Measurements from ENCODE around the gene CFAP69. TPM values are rescaled to one million over a fixed set of nuclear protein-coding genes. Genes with fewer than 3 reads are reported as not detected.

Gene CFAP69
- total RNA-seq, 1 experiment from 2014 or later: 4.1 TPM

GRCh38 chr7:90239050-90239449, 5.9 kb upstream of the CFAP69 start (continued):
- TF ChIP-seq, protein P1, sequence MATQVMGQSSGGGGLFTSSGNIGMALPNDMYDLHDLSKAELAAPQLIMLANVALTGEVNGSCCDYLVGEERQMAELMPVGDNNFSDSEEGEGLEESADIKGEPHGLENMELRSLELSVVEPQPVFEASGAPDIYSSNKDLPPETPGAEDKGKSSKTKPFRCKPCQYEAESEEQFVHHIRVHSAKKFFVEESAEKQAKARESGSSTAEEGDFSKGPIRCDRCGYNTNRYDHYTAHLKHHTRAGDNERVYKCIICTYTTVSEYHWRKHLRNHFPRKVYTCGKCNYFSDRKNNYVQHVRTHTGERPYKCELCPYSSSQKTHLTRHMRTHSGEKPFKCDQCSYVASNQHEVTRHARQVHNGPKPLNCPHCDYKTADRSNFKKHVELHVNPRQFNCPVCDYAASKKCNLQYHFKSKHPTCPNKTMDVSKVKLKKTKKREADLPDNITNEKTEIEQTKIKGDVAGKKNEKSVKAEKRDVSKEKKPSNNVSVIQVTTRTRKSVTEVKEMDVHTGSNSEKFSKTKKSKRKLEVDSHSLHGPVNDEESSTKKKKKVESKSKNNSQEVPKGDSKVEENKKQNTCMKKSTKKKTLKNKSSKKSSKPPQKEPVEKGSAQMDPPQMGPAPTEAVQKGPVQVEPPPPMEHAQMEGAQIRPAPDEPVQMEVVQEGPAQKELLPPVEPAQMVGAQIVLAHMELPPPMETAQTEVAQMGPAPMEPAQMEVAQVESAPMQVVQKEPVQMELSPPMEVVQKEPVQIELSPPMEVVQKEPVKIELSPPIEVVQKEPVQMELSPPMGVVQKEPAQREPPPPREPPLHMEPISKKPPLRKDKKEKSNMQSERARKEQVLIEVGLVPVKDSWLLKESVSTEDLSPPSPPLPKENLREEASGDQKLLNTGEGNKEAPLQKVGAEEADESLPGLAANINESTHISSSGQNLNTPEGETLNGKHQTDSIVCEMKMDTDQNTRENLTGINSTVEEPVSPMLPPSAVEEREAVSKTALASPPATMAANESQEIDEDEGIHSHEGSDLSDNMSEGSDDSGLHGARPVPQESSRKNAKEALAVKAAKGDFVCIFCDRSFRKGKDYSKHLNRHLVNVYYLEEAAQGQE (IDR thresholded peaks at IDR 0.05; ENCODE audit: low read depth): no peak

GRCh38 chr7:90239625-90240228, 5.2 kb upstream of the CFAP69 start:
- H3K27ac ChIP-seq (ENCODE audit: low read depth, low read length): no peak overlapping the region
- H3K79me2 ChIP-seq (ENCODE audit: insufficient read depth, low read length): no peaks in the 10 kb centered on the region
- TF ChIP-seq POLR2A (IDR thresholded peaks at IDR 0.05; ENCODE audit: borderline replicate concordance, extremely low read depth, insufficient read depth, insufficient read length) (no peak), SRF (IDR thresholded peaks at IDR 0.05; ENCODE audit: low read depth) (no peak), CEBPB (IDR thresholded peaks at IDR 0.05; ENCODE audit: low read depth) (no peak), JUND (IDR thresholded peaks at IDR 0.05) (no peak), SP1 (IDR thresholded peaks at IDR 0.05; ENCODE audit: low read depth) (no peak), ATF3 (IDR thresholded peaks at IDR 0.05) (no peak), FOSL1 (IDR thresholded peaks at IDR 0.05; ENCODE audit: low read depth) (no peak), RAD21 (IDR thresholded peaks at IDR 0.05; ENCODE audit: low read depth) (no peak), EZH2 (IDR thresholded peaks at IDR 0.05) (no peak), YY1 (IDR thresholded peaks at IDR 0.05; ENCODE audit: extremely low read depth, insufficient replicate concordance, low read depth, low read length) (no peak), EGR1 (IDR thresholded peaks at IDR 0.05; ENCODE audit: low read depth) (no peak), TCF7L2 (IDR thresholded peaks at IDR 0.05; ENCODE audit: borderline replicate concordance, extremely low read depth, insufficient read depth, insufficient read length) (no peak)
- TF ChIP-seq, protein P2, sequence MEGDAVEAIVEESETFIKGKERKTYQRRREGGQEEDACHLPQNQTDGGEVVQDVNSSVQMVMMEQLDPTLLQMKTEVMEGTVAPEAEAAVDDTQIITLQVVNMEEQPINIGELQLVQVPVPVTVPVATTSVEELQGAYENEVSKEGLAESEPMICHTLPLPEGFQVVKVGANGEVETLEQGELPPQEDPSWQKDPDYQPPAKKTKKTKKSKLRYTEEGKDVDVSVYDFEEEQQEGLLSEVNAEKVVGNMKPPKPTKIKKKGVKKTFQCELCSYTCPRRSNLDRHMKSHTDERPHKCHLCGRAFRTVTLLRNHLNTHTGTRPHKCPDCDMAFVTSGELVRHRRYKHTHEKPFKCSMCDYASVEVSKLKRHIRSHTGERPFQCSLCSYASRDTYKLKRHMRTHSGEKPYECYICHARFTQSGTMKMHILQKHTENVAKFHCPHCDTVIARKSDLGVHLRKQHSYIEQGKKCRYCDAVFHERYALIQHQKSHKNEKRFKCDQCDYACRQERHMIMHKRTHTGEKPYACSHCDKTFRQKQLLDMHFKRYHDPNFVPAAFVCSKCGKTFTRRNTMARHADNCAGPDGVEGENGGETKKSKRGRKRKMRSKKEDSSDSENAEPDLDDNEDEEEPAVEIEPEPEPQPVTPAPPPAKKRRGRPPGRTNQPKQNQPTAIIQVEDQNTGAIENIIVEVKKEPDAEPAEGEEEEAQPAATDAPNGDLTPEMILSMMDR (IDR thresholded peaks at IDR 0.05 in 2 of 3, conservative IDR thresholded peaks at IDR 0.05 in 1 of 3; ENCODE audit: borderline replicate concordance in 1 of 3, insufficient read depth in 1 of 3, low read depth in 2 of 3, low read length in 2 of 3): no peak
- TF ChIP-seq, protein P3, sequence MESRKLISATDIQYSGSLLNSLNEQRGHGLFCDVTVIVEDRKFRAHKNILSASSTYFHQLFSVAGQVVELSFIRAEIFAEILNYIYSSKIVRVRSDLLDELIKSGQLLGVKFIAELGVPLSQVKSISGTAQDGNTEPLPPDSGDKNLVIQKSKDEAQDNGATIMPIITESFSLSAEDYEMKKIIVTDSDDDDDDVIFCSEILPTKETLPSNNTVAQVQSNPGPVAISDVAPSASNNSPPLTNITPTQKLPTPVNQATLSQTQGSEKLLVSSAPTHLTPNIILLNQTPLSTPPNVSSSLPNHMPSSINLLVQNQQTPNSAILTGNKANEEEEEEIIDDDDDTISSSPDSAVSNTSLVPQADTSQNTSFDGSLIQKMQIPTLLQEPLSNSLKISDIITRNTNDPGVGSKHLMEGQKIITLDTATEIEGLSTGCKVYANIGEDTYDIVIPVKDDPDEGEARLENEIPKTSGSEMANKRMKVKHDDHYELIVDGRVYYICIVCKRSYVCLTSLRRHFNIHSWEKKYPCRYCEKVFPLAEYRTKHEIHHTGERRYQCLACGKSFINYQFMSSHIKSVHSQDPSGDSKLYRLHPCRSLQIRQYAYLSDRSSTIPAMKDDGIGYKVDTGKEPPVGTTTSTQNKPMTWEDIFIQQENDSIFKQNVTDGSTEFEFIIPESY (IDR thresholded peaks at IDR 0.05; ENCODE audit: extremely low read depth, insufficient replicate concordance, low read length): no peak
- intact Hi-C loops (cut with micrococcal nuclease): no loop called here
- H3K4me2 ChIP-seq (ENCODE audit: low read length): no peak overlapping the region
- H4K20me1 ChIP-seq (ENCODE audit: insufficient read depth): no peaks in the 10 kb centered on the region
- no peaks in the 10 kb centered on the region for H3K36me3 ChIP-seq (ENCODE audit: control insufficient read depth in 1 of 2, insufficient read depth in 2 of 2, low read length in 2 of 2)
- RAD21 ChIA-PET (ENCODE audit: low non-redundant PET in 1 of 2, low total read pairs in 2 of 2, uncharacterized antibody in 2 of 2, unreplicated experiment in 2 of 2): no interaction called here
- no peak overlapping the region for H3K9ac ChIP-seq (ENCODE audit: low read length)
- H3K4me3 ChIP-seq (replicated peaks in 1 of 2; ENCODE audit: low read depth in 1 of 2, low read length in 2 of 2): no peak overlapping the region
- no peaks in the 10 kb centered on the region for H3K27me3 ChIP-seq (ENCODE audit: insufficient read depth, low read length)
- no TSS peak for BruUV-seq (replicated peaks)
- H3K9me3 ChIP-seq (ENCODE audit: control insufficient read depth in 1 of 2, insufficient read depth in 1 of 2, low read depth in 1 of 2, low read length in 2 of 2): no peaks in the 10 kb centered on the region
- POLR2A ChIA-PET: no interaction called here
- no peaks in the 10 kb centered on the region for H3K9me2 ChIP-seq (ENCODE audit: insufficient read depth)
- DNase-seq (ENCODE audit: low read depth, low spot score): no peak
- H2AFZ ChIP-seq (ENCODE audit: low read depth, low read length, poor library complexity, severe bottlenecking): no peak overlapping the region
- ATAC-seq: no peak
- peaks cover 0 to 7% of the 10 kb centered on the region in 2 experiments; a peak in 1 of 4 replicates for H3K4me1 ChIP-seq (ENCODE audit: control insufficient read depth in 1 of 2, insufficient read depth in 2 of 2, low read length in 2 of 2)
- CTCF ChIA-PET: no interaction called here
